Large intestine (tissue), 3 donors: Measurements from ENCODE around the gene GCK. TPM values are rescaled to one million over a fixed set of nuclear protein-coding genes. Genes with fewer than 3 reads are reported as not detected.

Source experiments
- DNase-seq, 2 donors: peaks; one replicate each; pipeline versions ENCODE4 v3.0.0 to v3.0.0-alpha.2; 2013
- H3K27ac ChIP-seq: one replicate; pipeline ENCODE4 v1.5.1; 2013; ENCODE audit warnings: low read length
- H3K27me3 ChIP-seq: 2 replicates; pipeline ENCODE4 v1.6.1; 2013; ENCODE audit warnings: low read length; ENCODE audit not compliant: control insufficient read depth, insufficient read depth
- H3K36me3 ChIP-seq: 2 replicates; pipeline ENCODE4 v1.6.1; 2013; ENCODE audit warnings: low read length; ENCODE audit not compliant: control insufficient read depth, insufficient read depth
- H3K4me1 ChIP-seq: one replicate; pipeline ENCODE4 v1.6.1; 2013; ENCODE audit warnings: low read length; ENCODE audit not compliant: control insufficient read depth, insufficient read depth
- H3K4me3 ChIP-seq: one replicate; pipeline ENCODE4 v1.5.1; 2013; ENCODE audit warnings: low read length
- H3K9me3 ChIP-seq: one replicate; pipeline ENCODE4 v1.6.1; 2013; ENCODE audit warnings: mild to moderate bottlenecking, low read depth, low read length, moderate library complexity; ENCODE audit not compliant: control insufficient read depth
- WGBS: methylation state at CpG from one replicate; pipeline ENCODE4 v1.1.5; 2013; ENCODE audit warnings: low lambda C conversion rate; ENCODE audit not compliant: insufficient coverage; 5-methylcytosine and 5-hydroxymethylcytosine counted together
- polyA plus RNA-seq: library from polyadenylated mRNA; unstranded; fragments of 120-200 nt; gene quantifications from one replicate; pipeline ENCODE4 v1.2.1, GENCODE V29; 2013

GCK gene
- polyA plus RNA-seq, 1 donor: 2.3 TPM

- H3K27ac ChIP-seq: no peak overlapping the region
- DNase-seq: no peak
- peaks cover 4% of the 10 kb centered on the region for H3K9me3 ChIP-seq
- H3K27me3 ChIP-seq: peaks cover 6% of the 10 kb centered on the region
- peaks cover 60% of the 10 kb centered on the region for H3K36me3 ChIP-seq
- H3K4me1 ChIP-seq: no peaks in the 10 kb centered on the region
- WGBS: no CpG with 5 or more reads among the region's 17 CpGs
- no peak overlapping the region for H3K4me3 ChIP-seq
These were observed 73.0 kb downstream of the GCK start for GRCh38 chr7:44116087-44116788.

- Histone ChIP-seq H3K4me1 (no peaks in the 10 kb centered on the region), H3K36me3 (peaks cover 51% of the 10 kb centered on the region), H3K4me3 (no peak overlapping the region), H3K27me3 (peaks cover 6% of the 10 kb centered on the region), H3K27ac (no peak overlapping the region), H3K9me3 (peaks cover 4% of the 10 kb centered on the region)
- DNase-seq: no peak
- no CpG with 5 or more reads among the region's 12 CpGs for WGBS
These were observed 74.5 kb downstream of the GCK start for GRCh38 chr7:44114586-44115310.

GRCh38 chr7:44113764-44114354 lies 75.4 kb downstream of the GCK start:
- peaks cover 45% of the 10 kb centered on the region for H3K36me3 ChIP-seq
- DNase-seq: no peak
- H3K27ac ChIP-seq: no peak overlapping the region
- peaks cover 6% of the 10 kb centered on the region for H3K27me3 ChIP-seq
- H3K9me3 ChIP-seq: peaks cover 4% of the 10 kb centered on the region
- no peaks in the 10 kb centered on the region for H3K4me1 ChIP-seq
- 100% methylated on average over 1 of the region's 24 CpGs for WGBS
- no peak overlapping the region for H3K4me3 ChIP-seq

- H3K4me3 ChIP-seq: no peak overlapping the region
- peaks cover 4% of the 10 kb centered on the region for H3K9me3 ChIP-seq
- no peaks in the 10 kb centered on the region for H3K4me1 ChIP-seq
- H3K36me3 ChIP-seq: peaks cover 44% of the 10 kb centered on the region
- H3K27ac ChIP-seq: no peak overlapping the region
- WGBS: no CpG with 5 or more reads among the region's 34 CpGs
- peak in 1 of 2 donors; percentile 20 for DNase-seq
- peaks cover 6% of the 10 kb centered on the region for H3K27me3 ChIP-seq
These were observed 76.1 kb downstream of the GCK start for GRCh38 chr7:44112997-44113763.

- no peak overlapping the region for H3K4me3 ChIP-seq
- peak in 1 of 2 donors; percentile 24 for DNase-seq
- H3K4me1 ChIP-seq: no peaks in the 10 kb centered on the region
- no CpG with 5 or more reads among the region's 41 CpGs for WGBS
- no peak overlapping the region for H3K27ac ChIP-seq
- peaks cover 6% of the 10 kb centered on the region for H3K27me3 ChIP-seq
- peaks cover 4% of the 10 kb centered on the region for H3K9me3 ChIP-seq
- H3K36me3 ChIP-seq: peaks cover 38% of the 10 kb centered on the region
These were observed 76.8 kb downstream of the GCK start for GRCh38 chr7:44112231-44112996.

GRCh38 chr7:44111761-44112160 lies 77.5 kb downstream of the GCK start:
- no peaks in the 10 kb centered on the region for H3K4me1 ChIP-seq
- peaks cover 37% of the 10 kb centered on the region for H3K36me3 ChIP-seq
- peaks cover 6% of the 10 kb centered on the region for H3K27me3 ChIP-seq
- no peak overlapping the region for H3K27ac ChIP-seq
- DNase-seq: no peak
- peaks cover 4% of the 10 kb centered on the region for H3K9me3 ChIP-seq
- WGBS: no CpG with 5 or more reads among the region's 16 CpGs
- H3K4me3 ChIP-seq: no peak overlapping the region

- Histone ChIP-seq H3K9me3 (peaks cover 4% of the 10 kb centered on the region), H3K4me1 (no peaks in the 10 kb centered on the region), H3K36me3 (peaks cover 30% of the 10 kb centered on the region), H3K27ac (no peak overlapping the region), H3K4me3 (no peak overlapping the region), H3K27me3 (peaks cover 13% of the 10 kb centered on the region)
- WGBS: no CpG with 5 or more reads among the region's 27 CpGs
- DNase-seq: no peak
These were observed 78.3 kb downstream of the GCK start for GRCh38 chr7:44110719-44111635.

- Histone ChIP-seq H3K27me3 (peaks cover 23% of the 10 kb centered on the region), H3K36me3 (peaks cover 20% of the 10 kb centered on the region), H3K9me3 (peaks cover 4% of the 10 kb centered on the region), H3K4me3 (no peak overlapping the region), H3K27ac (no peak overlapping the region), H3K4me1 (no peaks in the 10 kb centered on the region)
- no peak for DNase-seq
- no CpG with 5 or more reads among the region's 18 CpGs for WGBS
These were observed 79.2 kb downstream of the GCK start for GRCh38 chr7:44109991-44110390.
